ENCODE results near the gene KLHL2. TPM values are rescaled to one million over a fixed set of nuclear protein-coding genes. Genes with fewer than 3 reads are reported as not detected.
A peak's percentile ranks its signal among the peaks of the same experiment; 100 is the strongest.

KLHL2 gene
- total RNA-seq, 2 experiments from 2014 or later, result 27.9 to 33.8 TPM

GRCh38 chr4:165347647-165348569, 140.5 kb downstream of the KLHL2 start:
- Histone ChIP-seq H3K4me2 (ENCODE audit: low read length) (no peak overlapping the region), H2AFZ (ENCODE audit: low read length) (no peak overlapping the region), H4K20me1 (ENCODE audit: insufficient read depth, low read length) (no peaks in the 10 kb centered on the region), H3K36me3 (ENCODE audit: insufficient read depth, low read length) (peaks cover 13% of the 10 kb centered on the region; the same call in 1 of the 2 replicates), H3K4me1 (ENCODE audit: insufficient read depth, low read length, poor library complexity, severe bottlenecking) (no peaks in the 10 kb centered on the region), H3K79me2 (ENCODE audit: insufficient read depth, low read depth, low read length) (no peaks in the 10 kb centered on the region), H3K9me3 (ENCODE audit: low read length) (no peaks in the 10 kb centered on the region), H3K27ac (ENCODE audit: low read depth, low read length, poor library complexity, severe bottlenecking) (no peak overlapping the region), H3K9me2 (ENCODE audit: insufficient read depth, low read length) (no peaks in the 10 kb centered on the region), H3K4me3 (ENCODE audit: low read depth, low read length, poor library complexity, severe bottlenecking) (no peak overlapping the region)
- no peak for DNase-seq (ENCODE audit: low spot score)
- POLR2A ChIA-PET, result interaction anchor here (1.1 kb wide), 1 partner anchor 139 kb away, joined by 3 read pairs; no protein-coding TSS in a partner anchor
- CTCF ChIA-PET (ENCODE audit: unreplicated experiment), result no interaction called here
- TF ChIP-seq, protein P1, sequence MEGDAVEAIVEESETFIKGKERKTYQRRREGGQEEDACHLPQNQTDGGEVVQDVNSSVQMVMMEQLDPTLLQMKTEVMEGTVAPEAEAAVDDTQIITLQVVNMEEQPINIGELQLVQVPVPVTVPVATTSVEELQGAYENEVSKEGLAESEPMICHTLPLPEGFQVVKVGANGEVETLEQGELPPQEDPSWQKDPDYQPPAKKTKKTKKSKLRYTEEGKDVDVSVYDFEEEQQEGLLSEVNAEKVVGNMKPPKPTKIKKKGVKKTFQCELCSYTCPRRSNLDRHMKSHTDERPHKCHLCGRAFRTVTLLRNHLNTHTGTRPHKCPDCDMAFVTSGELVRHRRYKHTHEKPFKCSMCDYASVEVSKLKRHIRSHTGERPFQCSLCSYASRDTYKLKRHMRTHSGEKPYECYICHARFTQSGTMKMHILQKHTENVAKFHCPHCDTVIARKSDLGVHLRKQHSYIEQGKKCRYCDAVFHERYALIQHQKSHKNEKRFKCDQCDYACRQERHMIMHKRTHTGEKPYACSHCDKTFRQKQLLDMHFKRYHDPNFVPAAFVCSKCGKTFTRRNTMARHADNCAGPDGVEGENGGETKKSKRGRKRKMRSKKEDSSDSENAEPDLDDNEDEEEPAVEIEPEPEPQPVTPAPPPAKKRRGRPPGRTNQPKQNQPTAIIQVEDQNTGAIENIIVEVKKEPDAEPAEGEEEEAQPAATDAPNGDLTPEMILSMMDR (conservative IDR thresholded peaks at IDR 0.05; ENCODE audit: low read length), result no peak
- no peak for TF ChIP-seq EZH2phosphoT487 (IDR thresholded peaks at IDR 0.05; ENCODE audit: borderline replicate concordance, low read depth, low read length)
- no TSS peak for BruUV-seq (replicated peaks)
- intact Hi-C loops (cut with micrococcal nuclease; ENCODE audit: unreplicated experiment), result no loop called here

GRCh38 chr4:165351359-165352130, 144.2 kb downstream of the KLHL2 start:
- no peak for DNase-seq (ENCODE audit: low spot score)
- no peak overlapping the region for H3K27ac ChIP-seq (ENCODE audit: low read depth, low read length, poor library complexity, severe bottlenecking)
- ChIA-PET POLR2A (interaction anchor here (0.6 to 1.5 kb wide), 3 partner anchors 9 to 128 kb away, joined by 3 to 4 read pairs (median 3); no protein-coding TSS in a partner anchor), CTCF (ENCODE audit: unreplicated experiment) (no interaction called here)
- no peak overlapping the region for H3K4me2 ChIP-seq (ENCODE audit: low read length)
- BruUV-seq (replicated peaks), result no TSS peak
- intact Hi-C loops (cut with micrococcal nuclease; ENCODE audit: unreplicated experiment), result no loop called here
- H3K9me2 ChIP-seq (ENCODE audit: insufficient read depth, low read length), result no peaks in the 10 kb centered on the region
- TF ChIP-seq, protein P1 (conservative IDR thresholded peaks at IDR 0.05; ENCODE audit: low read length), result peak; percentile 63
- TF ChIP-seq EZH2phosphoT487 (IDR thresholded peaks at IDR 0.05; ENCODE audit: borderline replicate concordance, low read depth, low read length), result no peak
- H3K36me3 ChIP-seq (ENCODE audit: insufficient read depth, low read length), result no peaks in the 10 kb centered on the region
- H3K4me1 ChIP-seq (ENCODE audit: insufficient read depth, low read length, poor library complexity, severe bottlenecking), result no peaks in the 10 kb centered on the region
- no peak overlapping the region for H3K4me3 ChIP-seq (ENCODE audit: low read depth, low read length, poor library complexity, severe bottlenecking)
- no peaks in the 10 kb centered on the region for H3K9me3 ChIP-seq (ENCODE audit: low read length)
- H2AFZ ChIP-seq (ENCODE audit: low read length), result no peak overlapping the region
- H4K20me1 ChIP-seq (ENCODE audit: insufficient read depth, low read length), result no peaks in the 10 kb centered on the region
- H3K79me2 ChIP-seq (ENCODE audit: insufficient read depth, low read depth, low read length), result no peaks in the 10 kb centered on the region

Measured in OCI-LY7 (cell line).